ENCODE results near the gene GALM.
"Not testable (repeated sequence)": the region's sequence is repeated elsewhere in the genome, so short reads cannot be mapped to it uniquely, and the experiment has no call there.

GALM gene

GRCh38 chr2:38683766-38684165 is 17.9 kb downstream of the GALM start:
- no peak for DNase-seq

GRCh38 chr2:38685116-38685735 is 19.3 kb downstream of the GALM start:
- peak; percentile 60 for DNase-seq

- DNase-seq, result peak; percentile 63
Observed at GRCh38 chr2:38690499-38691420, 24.8 kb downstream of the GALM start.

- DNase-seq, result no peak
Observed at GRCh38 chr2:38691994-38692393, 26.1 kb downstream of the GALM start.

- no peak for DNase-seq
Observed at GRCh38 chr2:38692636-38693318, 26.9 kb downstream of the GALM start.

- DNase-seq, result peak; percentile 62
Observed at GRCh38 chr2:38697116-38697840, 31.4 kb downstream of the GALM start.

GRCh38 chr2:38698467-38699003 is 32.6 kb downstream of the GALM start:
- DNase-seq, result no peak

- DNase-seq, result no peak
Observed at GRCh38 chr2:38700113-38700785, 34.3 kb downstream of the GALM start.

- no peak for DNase-seq
Observed at GRCh38 chr2:38700881-38701458, 35.1 kb downstream of the GALM start.

- no peak for DNase-seq
Observed at GRCh38 chr2:38701542-38701941, 35.6 kb downstream of the GALM start.

GRCh38 chr2:38702413-38702812 is 36.5 kb downstream of the GALM start:
- DNase-seq, result no peak

- DNase-seq, result not testable (repeated sequence)
Observed at GRCh38 chr2:38703336-38703735, 37.4 kb downstream of the GALM start.

- no peak for DNase-seq
Observed at GRCh38 chr2:38704664-38705063, 38.8 kb downstream of the GALM start.

- DNase-seq, result no peak
Observed at GRCh38 chr2:38706846-38707345, 41.0 kb downstream of the GALM start.

- not testable (repeated sequence) for DNase-seq
Observed at GRCh38 chr2:38708491-38708890, 42.6 kb downstream of the GALM start.

GRCh38 chr2:38708900-38709566 is 43.1 kb downstream of the GALM start:
- no peak for DNase-seq

GRCh38 chr2:38709567-38710194 is 43.8 kb downstream of the GALM start:
- DNase-seq, result peak; percentile 56

GRCh38 chr2:38711558-38711957 is 45.6 kb downstream of the GALM start:
- DNase-seq, result no peak

- no peak for DNase-seq
Observed at GRCh38 chr2:38712413-38712812, 46.5 kb downstream of the GALM start.

- no peak for DNase-seq
Observed at GRCh38 chr2:38712871-38713270, 47.0 kb downstream of the GALM start.
